Measurements from ENCODE around the gene HSF4.

HSF4 gene

DNA sequence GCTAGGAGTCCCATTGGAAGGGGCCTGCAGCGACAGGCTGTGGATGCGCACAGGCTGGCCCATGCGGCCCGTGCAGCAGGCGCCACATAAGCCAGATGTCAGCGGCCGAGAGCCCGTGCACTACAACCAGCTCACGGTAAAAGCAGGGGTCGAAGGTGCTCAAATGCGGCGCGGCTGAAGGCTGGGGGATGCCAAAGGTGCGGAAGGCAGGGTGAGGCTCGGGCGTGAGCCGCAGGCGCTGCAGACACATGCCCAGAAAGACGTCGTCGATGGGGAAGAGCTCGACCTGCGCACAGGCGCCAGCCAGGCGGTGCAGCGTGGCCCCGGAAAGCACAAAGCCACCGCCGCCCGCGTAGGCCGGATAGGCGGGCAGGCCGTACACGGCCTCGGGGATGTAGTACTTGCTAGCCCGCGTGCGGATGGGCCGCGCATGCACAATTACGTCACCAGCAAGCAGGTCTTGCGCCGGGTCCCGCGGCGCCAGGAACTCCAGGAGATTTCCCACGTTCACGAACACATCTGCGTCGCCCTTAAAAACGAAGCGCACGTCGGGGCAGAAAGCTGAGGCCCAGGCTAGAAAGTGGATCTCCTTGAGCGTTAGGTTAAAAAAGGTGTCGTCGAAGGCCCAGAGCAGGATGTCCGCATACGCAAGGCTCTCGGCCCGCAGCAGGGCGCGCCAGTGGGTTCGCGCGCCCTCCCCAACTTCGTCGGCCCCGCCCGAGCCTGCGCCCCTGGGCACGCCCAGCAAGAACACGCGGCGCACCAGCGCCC lies 15.1 kb upstream of the HSF4 start:
- DNase-seq (ENCODE audit: low spot score) (no peak), FAIRE-seq (no peak)

GRCh38 chr16:67150047-67150832 lies 14.3 kb upstream of the HSF4 start:
- FAIRE-seq (no peak), DNase-seq (ENCODE audit: low spot score) (no peak)

- DNase-seq (ENCODE audit: low spot score) (no peak), FAIRE-seq (no peak)
These were observed 13.6 kb upstream of the HSF4 start, which contains the start of gene B3GNT9 for GRCh38 chr16:67150833-67151396. TSS of gene B3GNT9 (minus strand) at chr16:67150998. CDS start at chr16:67150485, 513 bp downstream.

DNA sequence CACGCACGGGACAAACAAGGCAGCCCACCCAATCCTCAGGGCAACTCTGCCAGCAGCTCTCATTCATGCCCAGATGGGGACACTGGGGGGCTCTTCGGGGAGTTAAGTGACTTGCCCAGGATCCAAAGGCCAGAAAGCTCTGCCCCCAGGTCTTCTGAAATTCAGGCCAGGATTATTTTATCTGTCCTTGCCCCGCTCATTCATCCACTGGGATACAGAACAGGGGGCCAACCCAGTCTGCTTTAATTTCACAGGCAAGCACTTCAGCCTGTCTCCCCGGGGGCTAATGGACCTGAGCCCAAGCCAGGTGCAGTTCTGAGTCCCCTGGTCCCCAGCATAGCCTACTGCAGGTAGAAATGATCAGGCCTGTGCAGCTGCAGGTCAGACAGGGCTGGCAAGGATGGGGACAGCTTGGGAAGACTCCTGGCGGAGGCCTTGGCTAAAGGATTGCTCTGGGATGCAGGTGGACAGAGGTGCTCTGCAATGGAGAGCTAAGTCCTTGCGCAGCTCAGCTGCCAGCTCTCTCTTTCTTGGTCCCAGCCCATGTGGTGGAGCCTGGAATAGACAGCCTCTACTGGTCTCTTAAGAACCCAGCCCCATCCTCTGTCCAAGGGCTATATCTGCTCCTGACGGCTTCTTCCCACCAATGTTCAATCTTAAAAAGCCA lies 13.0 kb upstream of the HSF4 start:
- FAIRE-seq: no peak
- DNase-seq (ENCODE audit: low spot score): no peak

- DNase-seq (ENCODE audit: low spot score) (no peak), FAIRE-seq (no peak)
These were observed 9.8 kb upstream of the HSF4 start for GRCh38 chr16:67154578-67155294.

DNA sequence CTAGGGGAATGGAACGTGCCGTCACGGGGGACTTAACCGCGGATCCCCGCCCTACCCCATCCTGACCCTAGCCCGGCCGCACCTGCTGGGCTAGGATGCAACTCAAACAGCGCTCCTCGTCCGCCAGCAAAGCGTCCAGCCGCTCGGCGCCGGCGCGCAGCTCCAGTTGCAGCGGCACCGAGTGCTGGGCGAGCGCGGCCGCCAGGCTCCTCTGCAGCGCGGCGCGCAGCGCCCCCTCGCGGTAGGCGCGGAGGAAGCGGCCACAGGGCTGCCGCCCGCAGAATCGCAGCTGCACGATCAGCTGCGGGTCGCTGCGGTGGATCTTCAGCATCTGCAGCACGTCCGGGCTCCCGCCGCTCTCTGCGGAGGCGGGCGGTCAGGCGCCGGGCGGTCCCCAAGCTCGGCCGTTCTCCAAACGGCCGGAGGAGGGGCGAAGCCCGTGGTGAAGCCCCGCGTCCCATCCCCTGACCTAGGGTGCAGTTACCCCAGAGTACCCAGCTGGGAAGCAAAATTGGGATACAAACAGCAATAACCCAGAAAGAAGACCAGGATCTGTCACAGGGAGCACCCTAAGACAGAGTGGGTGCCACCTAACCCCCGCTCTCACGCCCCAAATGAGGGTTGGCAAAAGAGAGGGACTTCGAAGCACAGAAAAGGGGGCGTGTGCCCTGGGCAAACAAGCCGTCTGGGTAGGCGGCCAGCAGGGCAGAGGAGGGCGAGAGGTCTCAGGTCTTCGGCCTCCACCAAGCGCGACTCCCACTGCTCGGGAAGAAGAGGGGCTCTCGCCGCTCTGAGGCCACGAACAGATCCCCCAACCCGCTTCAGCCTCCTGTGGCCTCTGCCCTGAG lies 9.0 kb upstream of the HSF4 start:
- FAIRE-seq (no peak), DNase-seq (ENCODE audit: low spot score) (peak; percentile 27)

GRCh38 chr16:67156143-67156844 lies 8.3 kb upstream of the HSF4 start:
- DNase-seq (ENCODE audit: low spot score) (no peak), FAIRE-seq (no peak)

- DNase-seq (ENCODE audit: low spot score) (no peak), FAIRE-seq (no peak)
These were observed 7.3 kb upstream of the HSF4 start for GRCh38 chr16:67157106-67157748.

DNA sequence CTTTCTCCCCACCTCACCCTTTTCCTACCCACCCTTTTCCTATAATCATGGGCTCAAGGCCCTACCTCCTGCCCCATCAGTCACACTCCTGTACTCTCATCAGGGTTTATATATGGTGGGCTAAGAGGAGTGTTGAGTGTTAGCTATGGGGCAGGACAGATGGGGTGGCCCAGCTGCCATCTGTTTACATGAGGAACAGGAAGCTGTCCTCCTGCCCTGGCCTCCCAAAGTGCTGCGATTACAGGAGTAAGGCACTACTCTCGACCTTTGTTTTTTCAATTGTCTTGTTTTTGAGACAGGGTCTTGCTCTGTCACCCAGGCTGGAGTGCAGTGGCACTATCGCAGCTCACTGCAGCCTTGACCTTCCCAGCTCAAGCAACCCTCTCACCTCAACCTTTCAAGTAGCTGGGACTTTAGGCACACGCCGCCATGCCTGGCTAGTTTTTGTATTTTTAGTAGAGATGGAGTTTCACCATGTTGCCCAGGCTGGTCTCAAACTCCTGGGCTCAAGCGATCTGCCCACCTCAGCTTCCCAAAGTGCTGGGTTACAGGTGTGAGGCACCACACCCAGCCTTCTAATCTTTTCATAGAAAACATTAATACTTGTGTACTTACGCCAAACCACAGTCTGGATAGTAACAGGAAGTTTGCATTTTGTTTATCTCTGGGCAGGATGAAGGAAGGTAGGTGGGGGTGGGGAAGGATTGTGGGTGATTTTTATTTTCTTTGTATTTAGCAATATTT lies 6.5 kb upstream of the HSF4 start:
- FAIRE-seq: no peak
- DNase-seq (ENCODE audit: low spot score): no peak

- FAIRE-seq: no peak
- DNase-seq (ENCODE audit: low spot score): no peak
These were observed 5.6 kb upstream of the HSF4 start for GRCh38 chr16:67158637-67159600.

GRCh38 chr16:67161595-67162058 lies 2.9 kb upstream of the HSF4 start:
- DNase-seq (ENCODE audit: low spot score) (no peak), FAIRE-seq (no peak)

GRCh38 chr16:67162506-67163163 lies 1.9 kb upstream of the HSF4 start:
- DNase-seq (ENCODE audit: low spot score) (no peak), FAIRE-seq (no peak)

DNA sequence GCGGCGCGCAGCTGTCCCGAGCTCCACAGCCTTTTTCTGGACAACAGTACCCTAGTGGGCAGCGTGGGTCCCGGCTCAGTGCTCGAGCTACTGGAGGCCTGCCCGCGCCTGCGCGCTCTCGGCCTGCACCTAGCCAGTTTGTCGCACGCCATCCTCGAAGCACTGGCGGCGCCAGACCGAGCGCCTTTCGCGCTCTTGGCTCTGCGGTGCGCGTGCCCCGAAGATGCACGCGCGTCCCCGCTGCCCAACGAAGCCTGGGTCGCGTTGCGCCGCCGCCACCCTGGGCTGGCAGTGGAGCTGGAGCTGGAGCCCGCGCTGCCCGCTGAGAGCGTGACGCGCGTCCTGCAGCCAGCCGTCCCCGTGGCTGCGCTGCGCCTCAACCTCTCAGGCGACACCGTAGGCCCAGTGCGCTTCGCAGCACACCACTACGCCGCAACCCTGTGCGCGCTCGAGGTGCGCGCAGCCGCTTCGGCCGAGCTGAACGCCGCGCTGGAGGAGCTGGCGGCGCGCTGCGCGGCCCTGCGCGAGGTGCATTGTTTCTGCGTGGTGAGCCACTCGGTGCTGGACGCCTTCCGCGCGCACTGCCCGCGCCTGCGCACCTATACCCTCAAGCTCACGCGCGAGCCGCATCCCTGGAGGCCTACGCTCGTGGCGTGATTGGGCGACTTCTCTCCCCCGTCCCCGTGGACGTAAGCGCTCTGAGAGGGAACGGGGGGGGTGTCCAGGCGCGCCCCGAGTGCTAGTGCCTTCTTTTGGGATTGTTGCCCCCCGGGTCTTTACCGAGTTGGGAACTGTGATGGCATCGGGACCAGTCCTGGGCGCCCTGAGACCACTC lies 1.2 kb upstream of the HSF4 start:
- FAIRE-seq: no peak
- no peak for DNase-seq (ENCODE audit: low spot score)

- DNase-seq (ENCODE audit: low spot score) (no peak), FAIRE-seq (no peak)
These were observed 466 bp upstream of the HSF4 start for GRCh38 chr16:67163999-67164558.

All from RCC 7860 (cell line).